Osteocyte (in vitro differentiated cells): ENCODE results near the gene ARMC2. TPM values are rescaled to one million over a fixed set of nuclear protein-coding genes. Genes with fewer than 3 reads are reported as not detected.
"Not testable (repeated sequence)": the region's sequence is repeated elsewhere in the genome, so short reads cannot be mapped to it uniquely, and the experiment has no call there.

ENCODE experiments used
- DNase-seq: peaks from one replicate; pipeline ENCODE4 v3.0.0; 2021; ENCODE audit warnings: mixed read lengths; ENCODE audit not compliant: unreplicated experiment; ENCODE audit errors: extremely low spot score
- H3K27ac Mint-ChIP-seq: one replicate; pipeline ENCODE4 v1.8.0; 2021; ENCODE audit warnings: mild to moderate bottlenecking, mixed read lengths; ENCODE audit not compliant: unreplicated experiment
- H3K27me3 Mint-ChIP-seq: one replicate; pipeline ENCODE4 v1.8.0; 2021; ENCODE audit warnings: mixed read lengths; ENCODE audit not compliant: unreplicated experiment
- H3K36me3 Mint-ChIP-seq: one replicate; pipeline ENCODE4 v1.8.0; 2021; ENCODE audit warnings: mixed read lengths; ENCODE audit not compliant: unreplicated experiment
- H3K4me1 Mint-ChIP-seq: one replicate; pipeline ENCODE4 v1.8.0; 2021; ENCODE audit warnings: mixed read lengths; ENCODE audit not compliant: unreplicated experiment
- H3K4me3 Mint-ChIP-seq: one replicate; pipeline ENCODE4 v1.8.0; 2021; ENCODE audit warnings: mild to moderate bottlenecking, moderate library complexity, mixed read lengths; ENCODE audit not compliant: unreplicated experiment
- H3K9me3 Mint-ChIP-seq: one replicate; pipeline ENCODE4 v1.8.0; 2021; ENCODE audit warnings: mixed read lengths; ENCODE audit not compliant: unreplicated experiment
- CTCF ChIP-seq: fragments of 200-600 bp; sonication (generic); IDR thresholded peaks from 2 replicates; pipeline ENCODE4 v1.5.0; 2021; ENCODE audit warnings: antibody characterized with exemption, mild to moderate bottlenecking, moderate library complexity
- total RNA-seq: library from RNA; stranded (reverse); gene quantifications from 2 replicates; pipeline ENCODE4 v1.2.1, GENCODE V29; 2021

The ARMC2 gene
- total RNA-seq, 1 donor from 2014 or later: 8.3 TPM

DNA sequence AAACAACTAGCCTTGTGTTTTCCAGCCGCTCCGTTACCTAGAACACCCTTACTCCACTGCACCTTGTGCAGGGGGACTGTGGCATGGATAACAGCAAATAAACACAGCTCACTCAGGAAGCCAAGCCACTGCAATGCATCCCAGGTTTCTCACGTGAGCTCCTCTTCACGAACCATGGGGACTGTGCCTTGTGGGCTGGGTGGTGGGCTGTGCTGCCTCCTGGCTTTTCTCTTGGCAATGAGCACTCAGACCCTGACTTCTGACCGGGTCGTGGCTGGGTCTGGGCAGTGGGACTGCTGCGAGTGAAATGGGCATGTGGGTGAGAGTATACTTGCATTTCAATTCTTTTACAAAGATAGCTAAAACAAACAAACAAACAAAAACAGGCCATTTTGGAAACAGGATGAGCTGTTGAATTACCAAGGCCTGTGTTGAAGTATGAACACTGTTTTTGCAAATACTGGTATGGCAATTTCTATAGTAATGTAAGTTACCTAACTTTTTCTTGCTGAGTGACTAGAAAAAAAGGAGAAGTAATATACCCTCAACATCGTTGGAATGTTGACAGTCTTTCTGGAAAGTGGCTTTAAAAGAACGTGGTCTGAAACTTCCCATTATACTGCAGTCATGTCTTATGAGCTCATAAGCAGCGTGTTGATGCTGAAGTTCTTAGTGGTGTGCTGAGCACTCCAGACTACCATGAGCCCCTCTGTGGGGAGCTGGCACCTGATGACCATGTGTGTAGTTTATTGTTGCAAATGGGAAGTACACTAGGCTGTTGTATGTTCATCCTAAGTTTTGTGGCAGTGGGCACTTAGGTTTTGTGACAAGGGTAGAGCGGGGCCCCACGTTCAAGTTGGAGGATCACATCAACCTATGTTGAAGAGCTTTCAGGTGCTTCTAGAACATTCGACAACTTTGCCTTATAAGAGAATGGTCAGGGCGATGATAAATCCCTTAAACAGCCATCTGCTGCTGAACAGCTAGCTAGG, 120.4 kb downstream of the ARMC2 start:
- no peak overlapping the region for H3K4me3 Mint-ChIP-seq
- TF ChIP-seq CTCF: no peak
- no peaks in the 10 kb centered on the region for H3K27me3 Mint-ChIP-seq
- H3K4me1 Mint-ChIP-seq: peaks cover 9% of the 10 kb centered on the region
- no peak overlapping the region for H3K27ac Mint-ChIP-seq
- no peaks in the 10 kb centered on the region for H3K36me3 Mint-ChIP-seq
- H3K9me3 Mint-ChIP-seq: no peaks in the 10 kb centered on the region
- no peak for DNase-seq

DNA sequence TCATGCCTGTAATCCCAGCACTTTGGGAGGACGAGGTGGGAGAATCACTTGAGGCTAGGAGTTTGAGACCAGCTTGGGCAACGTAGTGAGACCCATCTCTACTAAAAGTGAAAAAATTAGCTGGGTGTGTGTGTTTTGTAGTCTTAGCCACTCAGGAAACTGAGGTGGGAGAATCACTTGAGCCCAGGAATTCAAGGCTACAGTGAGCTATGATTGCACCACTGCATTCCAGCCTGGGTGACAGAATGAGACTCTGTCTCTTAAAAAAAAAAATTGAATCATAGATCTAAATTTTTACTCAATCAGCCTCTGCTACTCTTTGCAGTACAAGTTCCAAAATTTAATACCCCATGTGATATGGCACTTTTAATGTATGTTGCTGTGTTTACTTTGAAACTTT, 121.6 kb downstream of the ARMC2 start:
- Mint-ChIP-seq H3K36me3 (no peaks in the 10 kb centered on the region), H3K4me3 (no peak overlapping the region), H3K27ac (no peak overlapping the region), H3K27me3 (no peaks in the 10 kb centered on the region), H3K9me3 (no peaks in the 10 kb centered on the region), H3K4me1 (peaks cover 9% of the 10 kb centered on the region)
- DNase-seq: no peak
- no peak for TF ChIP-seq CTCF

DNA sequence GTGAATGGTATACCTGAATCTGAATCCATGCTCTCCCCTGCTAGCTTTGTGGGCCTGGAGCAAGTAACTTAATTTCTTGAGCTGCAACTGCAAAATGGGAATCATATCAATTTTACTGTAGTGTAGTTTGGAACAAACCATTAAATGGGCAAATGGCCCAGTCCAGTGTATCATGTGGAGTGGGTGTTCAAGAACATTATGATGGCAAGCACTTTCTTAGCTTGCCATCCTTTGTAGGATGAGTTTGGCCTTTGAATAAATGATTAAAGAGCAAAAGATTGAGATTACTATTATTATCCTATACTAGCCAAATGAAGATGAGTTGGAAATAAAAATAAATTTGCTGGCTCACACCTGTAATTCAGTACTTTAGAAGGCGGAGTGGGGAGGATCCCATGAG, 126.0 kb downstream of the ARMC2 start:
- H3K4me1 Mint-ChIP-seq: no peaks in the 10 kb centered on the region
- H3K27ac Mint-ChIP-seq: no peak overlapping the region
- H3K27me3 Mint-ChIP-seq: peaks cover 23% of the 10 kb centered on the region
- TF ChIP-seq CTCF: no peak
- DNase-seq: no peak
- no peak overlapping the region for H3K4me3 Mint-ChIP-seq
- H3K36me3 Mint-ChIP-seq: peaks cover 12% of the 10 kb centered on the region
- H3K9me3 Mint-ChIP-seq: peaks cover 29% of the 10 kb centered on the region

GRCh38 chr6:108978638-108979037, 130.4 kb downstream of the ARMC2 start:
- not testable (repeated sequence) for H3K27ac Mint-ChIP-seq, H3K4me1 Mint-ChIP-seq, H3K4me3 Mint-ChIP-seq, DNase-seq
- Mint-ChIP-seq H3K27me3 (peaks cover 23% of the 10 kb centered on the region), H3K9me3 (peaks cover 41% of the 10 kb centered on the region), H3K36me3 (peaks cover 15% of the 10 kb centered on the region)

GRCh38 chr6:108982154-108983113, 134.2 kb downstream of the ARMC2 start:
- H3K36me3 Mint-ChIP-seq: peaks cover 11% of the 10 kb centered on the region

More at GRCh38 chr6:108982154-108983113, 134.2 kb downstream of the ARMC2 start:
- TF ChIP-seq CTCF: no peak
- Mint-ChIP-seq H3K27ac (no peak overlapping the region), H3K9me3 (peaks cover 27% of the 10 kb centered on the region), H3K4me1 (no peaks in the 10 kb centered on the region), H3K4me3 (no peak overlapping the region), H3K27me3 (peaks cover 14% of the 10 kb centered on the region)
- no peak for DNase-seq
